Activated naive CD8-positive, alpha-beta T cell (primary cell): ENCODE data around the gene ABCD1.
"Not testable (repeated sequence)": the region's sequence is repeated elsewhere in the genome, so short reads cannot be mapped to it uniquely, and the experiment has no call there.

Experiments
- H3K27ac Mint-ChIP-seq: one replicate; pipeline ENCODE4 v1.8.0; 2021; ENCODE audit warnings: mixed read lengths
- H3K27me3 Mint-ChIP-seq: one replicate; pipeline ENCODE4 v1.8.0; 2021; ENCODE audit warnings: mixed read lengths
- H3K36me3 Mint-ChIP-seq: one replicate; pipeline ENCODE4 v1.8.0; 2021; ENCODE audit warnings: mixed read lengths
- H3K4me1 Mint-ChIP-seq: one replicate; pipeline ENCODE4 v1.8.0; 2021; ENCODE audit warnings: low read depth, mixed read lengths
- H3K4me3 Mint-ChIP-seq: one replicate; pipeline ENCODE4 v1.8.0; 2021; ENCODE audit warnings: mild to moderate bottlenecking, mixed read lengths
- H3K9me3 Mint-ChIP-seq: one replicate; pipeline ENCODE4 v1.8.0; 2021; ENCODE audit warnings: low read depth, mixed read lengths

The ABCD1 gene

GRCh38 chrX:153719701-153720100, 5.0 kb upstream of the ABCD1 start:
- H3K9me3 Mint-ChIP-seq = no peaks in the 10 kb centered on the region
- H3K36me3 Mint-ChIP-seq = no peaks in the 10 kb centered on the region
- peaks cover 13% of the 10 kb centered on the region for H3K4me1 Mint-ChIP-seq
- H3K4me3 Mint-ChIP-seq = no peak overlapping the region
- H3K27me3 Mint-ChIP-seq = no peaks in the 10 kb centered on the region
- no peak overlapping the region for H3K27ac Mint-ChIP-seq

DNA sequence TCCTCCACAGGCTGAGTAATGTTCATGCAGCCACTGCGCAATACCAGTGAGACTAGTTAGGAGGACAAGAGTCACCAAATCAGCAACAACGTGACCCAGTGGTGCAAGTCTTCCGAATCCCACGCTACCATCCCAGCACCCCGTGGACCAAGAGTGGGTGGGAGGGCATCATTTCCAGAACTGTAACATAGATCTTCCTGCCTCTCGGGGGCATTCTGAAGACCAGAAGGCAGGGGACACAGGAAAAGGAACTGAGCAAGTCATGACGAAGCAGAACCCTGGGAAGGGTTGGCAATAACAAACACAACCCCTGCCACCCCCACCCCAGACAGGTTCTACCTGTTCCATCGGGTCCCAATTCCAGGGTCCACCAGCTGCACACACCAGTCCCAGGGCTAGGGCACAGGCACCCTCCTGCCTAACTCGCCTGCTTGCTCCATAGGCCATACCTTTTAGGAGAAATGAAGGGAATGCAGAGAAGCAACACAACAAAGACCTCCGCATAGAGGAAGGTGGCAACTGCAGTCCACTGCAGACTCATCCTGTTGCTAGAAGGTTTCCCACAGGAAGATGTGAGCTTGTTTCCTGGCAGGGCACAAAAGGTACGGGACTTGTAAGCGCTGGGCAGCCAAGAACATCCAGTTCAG, 1.8 kb upstream of the ABCD1 start:
- Mint-ChIP-seq H3K4me3 (peak overlapping the region; percentile 89), H3K4me1 (peaks cover 24% of the 10 kb centered on the region), H3K36me3 (no peaks in the 10 kb centered on the region), H3K27me3 (no peaks in the 10 kb centered on the region), H3K9me3 (no peaks in the 10 kb centered on the region), H3K27ac (peak overlapping the region; percentile 83)

DNA sequence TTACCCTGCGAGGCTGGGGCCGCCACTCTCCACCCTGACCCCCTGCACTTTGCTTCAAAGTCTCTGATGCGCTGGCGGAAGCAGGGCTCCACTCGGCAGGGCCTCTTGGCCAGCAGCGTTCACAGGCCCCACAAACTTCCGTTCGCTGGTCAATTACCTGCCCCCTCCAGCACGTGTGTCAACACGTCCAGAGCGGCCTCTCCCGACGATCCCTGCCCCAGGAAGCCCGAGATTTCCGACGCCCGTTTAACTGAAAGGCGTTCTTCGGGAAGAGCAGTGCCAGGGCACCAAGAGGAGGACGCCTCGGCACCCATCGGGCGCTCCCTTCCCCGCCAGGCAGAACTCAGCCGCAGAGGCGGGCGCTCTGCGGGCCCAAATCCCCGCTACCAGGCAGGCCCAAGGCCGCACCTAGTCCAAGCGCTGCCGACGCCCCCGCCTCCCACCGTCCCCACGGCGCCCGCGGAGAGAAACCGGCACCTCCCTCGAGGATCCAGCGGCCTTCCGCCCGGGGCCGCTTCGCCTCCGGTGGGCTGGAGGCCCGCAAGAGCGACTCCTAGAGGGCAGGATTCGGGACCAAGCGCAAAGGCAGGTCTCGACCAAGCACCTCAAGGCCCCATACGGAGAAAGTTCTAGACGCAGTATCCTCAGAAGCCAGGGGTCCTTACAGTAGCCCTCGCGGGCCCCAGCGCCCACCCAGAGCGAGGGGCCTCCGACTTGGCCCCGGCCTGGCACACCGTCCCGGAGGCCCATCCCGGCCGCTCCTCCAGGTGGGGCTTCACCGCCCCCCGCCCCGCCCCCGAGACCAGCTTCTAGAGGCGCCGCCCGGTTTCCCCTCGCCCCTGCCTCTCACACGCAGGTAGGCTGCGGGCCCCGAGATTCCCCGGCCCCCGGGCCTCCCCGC, 1.1 kb upstream of the ABCD1 start:
- Mint-ChIP-seq H3K4me1 (peaks cover 24% of the 10 kb centered on the region), H3K9me3 (no peaks in the 10 kb centered on the region), H3K27ac (peak overlapping the region; percentile 75), H3K27me3 (no peaks in the 10 kb centered on the region), H3K4me3 (peak overlapping the region; percentile 89), H3K36me3 (no peaks in the 10 kb centered on the region)

DNA sequence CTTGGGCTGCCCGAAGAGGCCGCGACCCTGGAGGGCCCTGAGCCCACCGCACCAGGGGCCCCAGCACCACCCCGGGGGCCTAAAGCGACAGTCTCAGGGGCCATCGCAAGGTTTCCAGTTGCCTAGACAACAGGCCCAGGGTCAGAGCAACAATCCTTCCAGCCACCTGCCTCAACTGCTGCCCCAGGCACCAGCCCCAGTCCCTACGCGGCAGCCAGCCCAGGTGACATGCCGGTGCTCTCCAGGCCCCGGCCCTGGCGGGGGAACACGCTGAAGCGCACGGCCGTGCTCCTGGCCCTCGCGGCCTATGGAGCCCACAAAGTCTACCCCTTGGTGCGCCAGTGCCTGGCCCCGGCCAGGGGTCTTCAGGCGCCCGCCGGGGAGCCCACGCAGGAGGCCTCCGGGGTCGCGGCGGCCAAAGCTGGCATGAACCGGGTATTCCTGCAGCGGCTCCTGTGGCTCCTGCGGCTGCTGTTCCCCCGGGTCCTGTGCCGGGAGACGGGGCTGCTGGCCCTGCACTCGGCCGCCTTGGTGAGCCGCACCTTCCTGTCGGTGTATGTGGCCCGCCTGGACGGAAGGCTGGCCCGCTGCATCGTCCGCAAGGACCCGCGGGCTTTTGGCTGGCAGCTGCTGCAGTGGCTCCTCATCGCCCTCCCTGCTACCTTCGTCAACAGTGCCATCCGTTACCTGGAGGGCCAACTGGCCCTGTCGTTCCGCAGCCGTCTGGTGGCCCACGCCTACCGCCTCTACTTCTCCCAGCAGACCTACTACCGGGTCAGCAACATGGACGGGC, 579 bp downstream of the ABCD1 start:
- Mint-ChIP-seq H3K27ac (no peak overlapping the region), H3K4me1 (peaks cover 20% of the 10 kb centered on the region), H3K27me3 (no peaks in the 10 kb centered on the region), H3K4me3 (peak overlapping the region; percentile 54), H3K9me3 (no peaks in the 10 kb centered on the region), H3K36me3 (no peaks in the 10 kb centered on the region)

DNA sequence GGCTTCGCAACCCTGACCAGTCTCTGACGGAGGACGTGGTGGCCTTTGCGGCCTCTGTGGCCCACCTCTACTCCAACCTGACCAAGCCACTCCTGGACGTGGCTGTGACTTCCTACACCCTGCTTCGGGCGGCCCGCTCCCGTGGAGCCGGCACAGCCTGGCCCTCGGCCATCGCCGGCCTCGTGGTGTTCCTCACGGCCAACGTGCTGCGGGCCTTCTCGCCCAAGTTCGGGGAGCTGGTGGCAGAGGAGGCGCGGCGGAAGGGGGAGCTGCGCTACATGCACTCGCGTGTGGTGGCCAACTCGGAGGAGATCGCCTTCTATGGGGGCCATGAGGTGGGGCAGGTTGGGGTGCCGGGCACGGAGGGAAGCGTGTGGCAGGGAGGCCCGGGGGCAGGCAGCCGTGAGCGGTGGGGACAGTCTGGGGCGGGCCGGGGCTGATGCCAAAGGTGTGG, 1.2 kb downstream of the ABCD1 start:
- Mint-ChIP-seq H3K27ac (no peak overlapping the region), H3K36me3 (no peaks in the 10 kb centered on the region), H3K4me3 (peak overlapping the region; percentile 54), H3K27me3 (no peaks in the 10 kb centered on the region), H3K9me3 (no peaks in the 10 kb centered on the region), H3K4me1 (peaks cover 20% of the 10 kb centered on the region)

GRCh38 chrX:153726286-153727122, 1.8 kb downstream of the ABCD1 start:
- H3K27me3 Mint-ChIP-seq = no peaks in the 10 kb centered on the region
- H3K27ac Mint-ChIP-seq = peak overlapping the region; percentile 78
- H3K4me1 Mint-ChIP-seq = peaks cover 24% of the 10 kb centered on the region
- H3K36me3 Mint-ChIP-seq = peaks cover under 1% of the 10 kb centered on the region
- no peaks in the 10 kb centered on the region for H3K9me3 Mint-ChIP-seq
- peak overlapping the region; percentile 63 for H3K4me3 Mint-ChIP-seq

- Mint-ChIP-seq H3K4me3 (peak overlapping the region; percentile 63), H3K27ac (peak overlapping the region; percentile 78), H3K27me3 (no peaks in the 10 kb centered on the region), H3K9me3 (no peaks in the 10 kb centered on the region), H3K36me3 (peaks cover 5% of the 10 kb centered on the region), H3K4me1 (peaks cover 24% of the 10 kb centered on the region)
Observed at GRCh38 chrX:153727123-153727931, 2.7 kb downstream of the ABCD1 start.

DNA sequence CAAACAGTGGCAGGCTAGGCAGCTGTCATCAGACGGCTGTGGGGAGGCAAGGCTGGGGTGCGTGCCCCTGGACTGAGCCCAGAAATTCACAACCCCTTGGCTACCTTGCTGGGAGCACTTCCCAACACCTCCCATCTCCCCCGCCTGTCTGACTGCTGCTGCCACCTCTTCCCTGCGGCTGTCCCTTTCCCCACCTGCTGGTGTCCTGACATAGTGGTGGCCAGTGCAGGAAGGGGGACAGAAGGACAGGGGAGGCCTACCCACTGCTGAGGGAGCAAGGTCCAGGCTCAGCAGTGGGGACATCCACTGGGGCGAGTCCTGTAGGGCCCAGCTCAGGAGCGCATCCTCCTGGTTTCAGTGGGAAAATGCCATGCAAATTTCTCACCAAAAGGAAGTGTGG, 3.4 kb downstream of the ABCD1 start:
- Mint-ChIP-seq H3K4me1 (peaks cover 20% of the 10 kb centered on the region), H3K27ac (no peak overlapping the region), H3K36me3 (peaks cover 5% of the 10 kb centered on the region), H3K27me3 (no peaks in the 10 kb centered on the region), H3K9me3 (no peaks in the 10 kb centered on the region), H3K4me3 (no peak overlapping the region)

DNA sequence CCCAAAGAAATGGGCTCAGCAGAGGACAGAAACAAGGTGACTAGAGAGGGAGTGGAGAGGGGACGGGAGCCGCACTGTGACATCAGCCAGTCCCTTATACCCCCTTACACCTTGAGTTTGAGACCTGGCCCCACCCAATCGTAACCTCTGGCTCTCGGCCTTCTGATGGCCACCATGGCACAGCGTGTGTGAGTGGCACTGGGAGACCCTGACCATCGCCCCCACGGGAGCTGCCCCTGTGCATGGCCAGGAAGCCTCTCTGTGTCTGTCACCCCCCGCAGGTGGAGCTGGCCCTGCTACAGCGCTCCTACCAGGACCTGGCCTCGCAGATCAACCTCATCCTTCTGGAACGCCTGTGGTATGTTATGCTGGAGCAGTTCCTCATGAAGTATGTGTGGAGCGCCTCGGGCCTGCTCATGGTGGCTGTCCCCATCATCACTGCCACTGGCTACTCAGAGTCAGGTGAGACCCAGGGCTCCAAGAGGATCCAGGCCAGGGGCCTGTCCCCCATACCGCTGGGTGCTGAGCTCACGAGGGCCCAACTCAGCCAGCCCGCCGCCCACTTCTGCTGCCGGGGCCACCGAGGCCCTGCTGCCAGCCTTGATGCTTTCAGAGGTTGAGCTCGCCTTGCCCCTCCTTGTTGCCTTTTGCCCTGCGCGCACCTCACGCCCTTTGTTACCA, 4.4 kb downstream of the ABCD1 start:
- Mint-ChIP-seq H3K4me1 (peaks cover 20% of the 10 kb centered on the region), H3K27me3 (no peaks in the 10 kb centered on the region), H3K9me3 (no peaks in the 10 kb centered on the region), H3K36me3 (peaks cover 5% of the 10 kb centered on the region), H3K27ac (no peak overlapping the region), H3K4me3 (no peak overlapping the region)

DNA sequence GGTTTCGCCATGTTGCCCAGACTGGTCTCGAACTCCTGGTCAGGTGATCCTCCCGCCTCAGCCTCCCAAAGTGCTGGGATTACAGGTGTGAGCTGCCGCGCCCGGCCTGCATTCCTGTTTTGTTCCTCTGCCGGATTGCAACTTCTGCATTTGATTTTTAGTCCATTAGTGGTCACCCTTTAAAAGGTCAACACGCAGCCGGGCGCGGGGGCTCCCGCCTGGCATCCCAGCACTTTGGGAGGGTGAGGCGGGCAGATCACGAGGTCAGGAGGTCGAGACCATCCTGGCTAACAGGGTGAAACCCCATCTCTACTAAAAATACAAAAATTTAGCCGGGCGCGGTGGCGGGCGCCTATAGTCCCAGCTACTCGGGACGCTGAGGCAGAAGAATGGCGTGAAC, 5.5 kb downstream of the ABCD1 start:
- not testable (repeated sequence) for H3K9me3 Mint-ChIP-seq, H3K27me3 Mint-ChIP-seq, H3K27ac Mint-ChIP-seq, H3K4me3 Mint-ChIP-seq, H3K36me3 Mint-ChIP-seq
- H3K4me1 Mint-ChIP-seq = peaks cover 24% of the 10 kb centered on the region

- Mint-ChIP-seq H3K9me3 (no peaks in the 10 kb centered on the region), H3K4me3 (no peak overlapping the region), H3K27ac (no peak overlapping the region), H3K27me3 (no peaks in the 10 kb centered on the region), H3K36me3 (peaks cover 8% of the 10 kb centered on the region), H3K4me1 (peaks cover 30% of the 10 kb centered on the region)
Observed at GRCh38 chrX:153731117-153731844, 6.6 kb downstream of the ABCD1 start.

DNA sequence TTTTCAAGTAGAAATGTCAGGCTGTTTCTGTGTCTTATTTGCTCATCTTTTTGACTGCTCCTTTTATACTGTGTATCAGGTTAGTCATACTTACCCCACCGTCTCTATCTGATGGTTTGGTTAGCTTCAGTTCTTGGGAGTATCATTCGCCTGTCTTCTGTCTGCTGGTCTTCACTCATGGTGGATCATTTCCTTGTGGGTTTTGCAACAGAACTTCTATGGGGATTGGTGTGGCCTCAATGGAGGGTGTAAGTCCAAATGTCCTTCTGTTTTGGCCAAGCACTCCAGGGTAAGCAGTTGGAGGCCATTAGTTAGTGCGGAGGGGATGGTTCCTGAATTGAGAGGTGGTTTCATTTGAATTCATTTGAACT, 7.2 kb downstream of the ABCD1 start:
- Mint-ChIP-seq H3K4me3 (no peak overlapping the region), H3K27ac (no peak overlapping the region), H3K9me3 (no peaks in the 10 kb centered on the region), H3K36me3 (peaks cover 8% of the 10 kb centered on the region), H3K27me3 (no peaks in the 10 kb centered on the region), H3K4me1 (peaks cover 29% of the 10 kb centered on the region)

DNA sequence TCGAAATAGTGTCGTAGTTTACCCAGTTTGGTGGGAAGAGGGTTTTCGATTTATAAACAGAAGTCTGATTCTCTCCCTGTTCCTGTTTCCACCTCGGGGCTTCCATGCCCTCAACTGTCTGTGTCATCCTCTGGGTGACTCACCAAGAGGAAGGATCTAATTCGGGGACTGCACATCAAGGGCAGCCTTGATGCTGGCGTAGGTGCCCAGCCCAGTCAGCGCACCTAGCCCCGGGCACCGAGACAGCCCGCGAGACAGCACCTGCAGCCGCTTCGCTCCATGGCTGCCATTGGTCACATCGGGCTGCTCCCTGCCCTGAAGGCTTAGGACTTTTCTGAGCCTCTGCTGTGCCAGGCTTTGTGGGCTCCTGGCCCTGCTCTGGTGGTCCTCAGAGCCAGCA, 7.7 kb downstream of the ABCD1 start:
- Mint-ChIP-seq H3K27me3 (no peaks in the 10 kb centered on the region), H3K4me1 (peaks cover 23% of the 10 kb centered on the region), H3K36me3 (peaks cover 8% of the 10 kb centered on the region), H3K9me3 (no peaks in the 10 kb centered on the region), H3K27ac (no peak overlapping the region), H3K4me3 (no peak overlapping the region)
